GM12891 (cell line): ENCODE results near the gene PKP1.

Experiments used
- POLR2A ChIP-seq: IDR thresholded peaks from 2 replicates; pipeline ENCODE4 v1.6.1; 2011; ENCODE audit warnings: low read depth, low read length, control low read depth
- POLR2AphosphoS5 ChIP-seq: IDR thresholded peaks from 2 replicates; pipeline ENCODE4 v1.6.1; 2011; ENCODE audit warnings: low read depth, low read length, control low read depth
- SPI1 ChIP-seq: IDR thresholded peaks from 2 replicates; pipeline ENCODE4 v1.6.1; 2011; ENCODE audit warnings: low read depth, low read length, control low read depth
- TAF1 ChIP-seq: IDR thresholded peaks from 2 replicates; pipeline ENCODE4 v1.6.1; 2011; ENCODE audit warnings: low read depth, low read length, control low read depth

DNA sequence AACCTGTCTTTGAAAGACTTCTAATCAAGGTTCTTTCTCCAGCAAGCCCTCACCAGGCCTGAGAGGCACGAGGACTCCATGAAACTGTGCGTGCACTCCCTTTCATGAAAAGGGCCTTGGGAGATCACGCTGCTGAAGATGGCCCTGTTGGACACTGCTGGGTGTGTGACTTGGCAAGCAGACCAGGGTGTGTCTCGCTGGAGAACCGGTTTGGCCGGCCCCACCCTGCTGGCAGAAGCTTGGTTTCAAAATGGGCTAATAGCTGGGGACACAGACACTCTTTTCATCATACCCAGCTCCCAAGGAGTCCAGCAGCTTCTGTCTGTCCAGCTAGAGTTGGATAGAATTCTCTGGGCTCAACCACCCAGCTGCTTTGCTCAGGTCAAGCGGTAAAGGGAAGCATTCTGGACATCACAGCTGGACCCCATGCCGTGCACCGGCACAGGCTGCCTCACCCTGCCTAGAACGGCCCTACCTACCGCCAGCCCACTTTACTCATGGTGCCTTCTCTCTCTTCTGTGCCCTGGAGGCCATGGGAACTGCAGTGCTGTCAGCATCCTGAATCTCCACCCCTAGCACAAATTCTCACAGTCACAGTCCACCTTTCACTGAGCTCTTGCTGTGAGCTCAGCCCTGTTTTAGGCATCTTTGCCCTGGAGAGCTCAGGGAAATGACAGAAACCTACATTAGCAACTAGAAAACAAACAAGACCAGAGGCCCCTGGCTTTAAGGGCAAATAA, 24.6 kb downstream of the PKP1 start:
- no peak for TF ChIP-seq POLR2A
- TF ChIP-seq TAF1: no peak
- TF ChIP-seq POLR2AphosphoS5: no peak
- TF ChIP-seq SPI1: no peak
